ENCODE results near the gene ZNF536.

GRCh38 chr19:30552593-30552992 lies 180.4 kb downstream of the ZNF536 start:
- TF ChIP-seq CTCF (IDR thresholded peaks at IDR 0.05) = no peak
- no peak for TF ChIP-seq EZH2phosphoT487 (IDR thresholded peaks at IDR 0.05; ENCODE audit: borderline replicate concordance, low read depth)
- no peak for TF ChIP-seq ELF1 (IDR thresholded peaks at IDR 0.05)
- TF ChIP-seq EP300 (IDR thresholded peaks at IDR 0.05; ENCODE audit: borderline replicate concordance in 1 of 2, low read depth in 1 of 2, low read length in 1 of 2) = no peak
- no peak for TF ChIP-seq IRF3 (IDR thresholded peaks at IDR 0.05; ENCODE audit: low read depth, low read length)
- no peak for TF ChIP-seq REST (IDR thresholded peaks at IDR 0.05; ENCODE audit: low read depth, low read length)
- no peak for TF ChIP-seq POLR2AphosphoS5 (IDR thresholded peaks at IDR 0.05; ENCODE audit: low read depth, low read length)
- TF ChIP-seq SIN3A (IDR thresholded peaks at IDR 0.05; ENCODE audit: borderline replicate concordance, low read depth, low read length) = no peak
- TF ChIP-seq ZBTB33 (IDR thresholded peaks at IDR 0.05; ENCODE audit: borderline replicate concordance, low read depth) = no peak
- no peak for TF ChIP-seq USF1 (IDR thresholded peaks at IDR 0.05; ENCODE audit: borderline replicate concordance, low read depth)
- no peak for TF ChIP-seq USF2 (IDR thresholded peaks at IDR 0.05; ENCODE audit: borderline replicate concordance, low read depth, low read length)
